ENCODE results near the gene MTG1. TPM values are rescaled to one million over a fixed set of nuclear protein-coding genes. Genes with fewer than 3 reads are reported as not detected.

The MTG1 gene
- total RNA-seq, 4 donors from 2014 or later = 28.7 to 65.7 (median 34.7) TPM

- no peak for TF ChIP-seq CTCF (IDR thresholded peaks at IDR 0.05)
- TF ChIP-seq POLR2A (IDR thresholded peaks at IDR 0.05) = no peak
- no peak for TF ChIP-seq EP300 (IDR thresholded peaks at IDR 0.05)
- H3K4me1 ChIP-seq = peaks cover 0 to 3% (median 0%) of the 10 kb centered on the region in 4 donors
- no peak for DNase-seq (ENCODE audit: low spot score in 2 of 2)
These were observed 7.5 kb downstream of the MTG1 start for GRCh38 chr10:133401500-133401899.

GRCh38 chr10:133401981-133402725 is 8.2 kb downstream of the MTG1 start:
- Histone ChIP-seq H3K27ac (no peak overlapping the region), H3K4me3 (no peak overlapping the region), H3K4me1 (peaks cover 0 to 3% (median 0%) of the 10 kb centered on the region in 4 donors), H3K36me3 (peaks cover 2 to 96% (median 31%) of the 10 kb centered on the region in 3 donors), H3K9me3 (no peaks in the 10 kb centered on the region), H3K27me3 (no peaks in the 10 kb centered on the region)
- DNase-seq (ENCODE audit: low spot score in 2 of 2) = no peak
- 96 to 97% methylated on average over 17 to 21 of the region's 21 CpGs for WGBS, 2 donors
- no peak for TF ChIP-seq POLR2A (IDR thresholded peaks at IDR 0.05)
- TF ChIP-seq CTCF (IDR thresholded peaks at IDR 0.05) = no peak
- no peak for TF ChIP-seq EP300 (IDR thresholded peaks at IDR 0.05)

More at GRCh38 chr10:133401500-133401899, 7.5 kb downstream of the MTG1 start:
- Histone ChIP-seq H3K9me3 (no peaks in the 10 kb centered on the region), H3K27ac (no peak overlapping the region), H3K4me3 (no peak overlapping the region), H3K36me3 (peaks cover 2 to 96% (median 31%) of the 10 kb centered on the region in 3 donors), H3K27me3 (no peaks in the 10 kb centered on the region)
- 91 to 93% methylated on average over 12 of the region's 12 CpGs for WGBS, 2 donors

GRCh38 chr10:133403359-133403758 is 9.4 kb downstream of the MTG1 start:
- H3K27ac ChIP-seq = no peak overlapping the region
- H3K27me3 ChIP-seq = no peaks in the 10 kb centered on the region
- H3K9me3 ChIP-seq = no peaks in the 10 kb centered on the region
- TF ChIP-seq POLR2A (IDR thresholded peaks at IDR 0.05) (no peak), CTCF (IDR thresholded peaks at IDR 0.05) (no peak), EP300 (IDR thresholded peaks at IDR 0.05) (no peak)
- DNase-seq (ENCODE audit: low spot score in 2 of 2) = no peak
- WGBS, 2 donors = 86 to 89% methylated on average over 16 of the region's 16 CpGs
- peaks cover 2 to 96% (median 30%) of the 10 kb centered on the region in 3 donors for H3K36me3 ChIP-seq
- H3K4me1 ChIP-seq = peaks cover 0 to 3% (median 0%) of the 10 kb centered on the region in 4 donors
- H3K4me3 ChIP-seq = no peak overlapping the region

- no peak overlapping the region for H3K27ac ChIP-seq
- H3K4me3 ChIP-seq = no peak overlapping the region
- WGBS, 2 donors = 92 to 94% methylated on average over 5 of the region's 5 CpGs
- no peaks in the 10 kb centered on the region for H3K27me3 ChIP-seq
- no peak for TF ChIP-seq POLR2A (IDR thresholded peaks at IDR 0.05)
- no peak for TF ChIP-seq EP300 (IDR thresholded peaks at IDR 0.05)
- H3K4me1 ChIP-seq = peaks cover 0 to 3% (median 0%) of the 10 kb centered on the region in 4 donors
- no peaks in the 10 kb centered on the region for H3K9me3 ChIP-seq
- peaks cover 2 to 96% (median 25%) of the 10 kb centered on the region in 3 donors for H3K36me3 ChIP-seq
- no peak for DNase-seq (ENCODE audit: low spot score in 2 of 2)
These were observed 9.8 kb downstream of the MTG1 start for GRCh38 chr10:133403784-133404183.

GRCh38 chr10:133405272-133405671 is 11.3 kb downstream of the MTG1 start:
- Histone ChIP-seq H3K9me3 (peaks cover 0 to 4% (median 0%) of the 10 kb centered on the region in 4 donors), H3K27me3 (no peaks in the 10 kb centered on the region), H3K4me3 (no peak overlapping the region), H3K36me3 (peaks cover 0 to 96% (median 26%) of the 10 kb centered on the region in 3 donors), H3K27ac (no peak overlapping the region), H3K4me1 (peaks cover 0 to 3% (median 0%) of the 10 kb centered on the region in 4 donors)
- DNase-seq (ENCODE audit: low spot score in 2 of 2) = no peak
- TF ChIP-seq EP300 (IDR thresholded peaks at IDR 0.05) = no peak
- TF ChIP-seq CTCF (IDR thresholded peaks at IDR 0.05) = no peak
- no peak for TF ChIP-seq POLR2A (IDR thresholded peaks at IDR 0.05)
- WGBS, 2 donors = 67 to 82% methylated on average over 2 of the region's 2 CpGs
